ENCODE data around the gene SPN. TPM values are rescaled to one million over a fixed set of nuclear protein-coding genes. Genes with fewer than 3 reads are reported as not detected.
"Not testable (repeated sequence)": the region's sequence is repeated elsewhere in the genome, so short reads cannot be mapped to it uniquely, and the experiment has no call there.

SPN gene
- total and polyA plus RNA-seq, 9 of the 15 experiments (the other 6 are each of a cell fraction or from before 2014, with no cell fraction given): 24.3 to 225 (median 79.4) TPM

DNA sequence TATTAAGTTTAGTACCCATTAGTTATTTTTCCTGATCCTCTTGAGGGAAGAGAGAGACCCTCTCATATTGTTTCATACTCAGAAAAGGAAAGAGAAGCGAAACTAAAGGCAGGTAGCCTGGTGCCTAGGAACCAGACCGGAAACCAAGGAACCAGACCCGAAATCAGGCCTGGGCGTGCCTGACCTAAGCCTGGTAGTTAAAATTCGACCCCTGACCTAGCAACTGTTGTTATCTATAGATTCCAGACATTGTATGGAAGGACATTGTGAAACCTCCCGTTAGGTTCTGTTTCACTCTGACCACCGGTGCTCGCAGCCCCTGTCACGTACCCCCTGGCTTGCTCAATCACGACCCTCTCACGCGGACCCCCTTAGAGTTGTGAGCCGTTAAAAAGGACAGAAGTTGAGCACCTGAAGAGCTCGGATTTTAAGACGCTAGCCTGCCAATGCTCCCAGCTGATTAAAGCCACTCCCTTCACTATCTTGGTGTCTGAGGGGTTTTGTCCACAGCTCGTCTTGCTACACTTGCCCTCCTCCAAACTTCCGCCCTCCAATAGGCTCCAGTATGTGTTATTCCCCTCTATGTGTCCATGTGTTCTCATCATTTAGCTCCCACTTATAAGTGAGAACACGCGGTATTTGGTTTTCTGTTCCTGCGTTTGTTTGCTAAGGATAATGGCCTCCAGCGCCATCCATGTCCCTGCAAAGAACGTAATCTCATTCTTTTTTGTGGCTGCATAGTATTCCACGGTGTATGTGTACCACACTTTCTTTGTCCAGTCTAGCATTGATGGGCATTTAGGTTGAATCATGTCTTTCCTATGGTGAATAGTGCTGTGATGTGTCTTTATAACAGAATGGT, 26.7 kb downstream of the SPN start (continued):
- TF ChIP-seq, protein P1, sequence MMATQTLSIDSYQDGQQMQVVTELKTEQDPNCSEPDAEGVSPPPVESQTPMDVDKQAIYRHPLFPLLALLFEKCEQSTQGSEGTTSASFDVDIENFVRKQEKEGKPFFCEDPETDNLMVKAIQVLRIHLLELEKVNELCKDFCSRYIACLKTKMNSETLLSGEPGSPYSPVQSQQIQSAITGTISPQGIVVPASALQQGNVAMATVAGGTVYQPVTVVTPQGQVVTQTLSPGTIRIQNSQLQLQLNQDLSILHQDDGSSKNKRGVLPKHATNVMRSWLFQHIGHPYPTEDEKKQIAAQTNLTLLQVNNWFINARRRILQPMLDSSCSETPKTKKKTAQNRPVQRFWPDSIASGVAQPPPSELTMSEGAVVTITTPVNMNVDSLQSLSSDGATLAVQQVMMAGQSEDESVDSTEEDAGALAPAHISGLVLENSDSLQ (IDR thresholded peaks at IDR 0.05): 0 out of 2 replicates have a peak, but pooled peaks have one; percentile 8
- TF ChIP-seq CREM (IDR thresholded peaks at IDR 0.05; ENCODE audit: low read depth) (peak; percentile 26; the same call in 1 of the 2 replicates), ARID1B (IDR thresholded peaks at IDR 0.05) (peak; percentile 92), ESRRA (IDR thresholded peaks at IDR 0.05; ENCODE audit: borderline replicate concordance, low read depth) (peak; percentile 19; the same call in 1 of the 2 replicates), HDAC2 (IDR thresholded peaks at IDR 0.05) (peak; percentile 83; the same call in 1 of the 2 replicates), CTBP1 (IDR thresholded peaks at IDR 0.05; ENCODE audit: borderline replicate concordance) (0 out of 2 replicates have a peak, but pooled peaks have one; percentile 32), TEAD4 (IDR thresholded peaks at IDR 0.05; ENCODE audit: low read length) (peak; percentile 75)
- TF ChIP-seq, protein P2, sequence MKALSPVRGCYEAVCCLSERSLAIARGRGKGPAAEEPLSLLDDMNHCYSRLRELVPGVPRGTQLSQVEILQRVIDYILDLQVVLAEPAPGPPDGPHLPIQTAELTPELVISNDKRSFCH (CRISPR knock-in tag; IDR thresholded peaks at IDR 0.05): not testable (repeated sequence)
- TF ChIP-seq, protein P2 (tag; IDR thresholded peaks at IDR 0.05): peak; percentile 57; the same call in 1 of the 2 replicates
- TF ChIP-seq TEAD4 (CRISPR knock-in tag; IDR thresholded peaks at IDR 0.05; ENCODE audit: borderline replicate concordance): not testable (repeated sequence)
- TF ChIP-seq, protein P3, sequence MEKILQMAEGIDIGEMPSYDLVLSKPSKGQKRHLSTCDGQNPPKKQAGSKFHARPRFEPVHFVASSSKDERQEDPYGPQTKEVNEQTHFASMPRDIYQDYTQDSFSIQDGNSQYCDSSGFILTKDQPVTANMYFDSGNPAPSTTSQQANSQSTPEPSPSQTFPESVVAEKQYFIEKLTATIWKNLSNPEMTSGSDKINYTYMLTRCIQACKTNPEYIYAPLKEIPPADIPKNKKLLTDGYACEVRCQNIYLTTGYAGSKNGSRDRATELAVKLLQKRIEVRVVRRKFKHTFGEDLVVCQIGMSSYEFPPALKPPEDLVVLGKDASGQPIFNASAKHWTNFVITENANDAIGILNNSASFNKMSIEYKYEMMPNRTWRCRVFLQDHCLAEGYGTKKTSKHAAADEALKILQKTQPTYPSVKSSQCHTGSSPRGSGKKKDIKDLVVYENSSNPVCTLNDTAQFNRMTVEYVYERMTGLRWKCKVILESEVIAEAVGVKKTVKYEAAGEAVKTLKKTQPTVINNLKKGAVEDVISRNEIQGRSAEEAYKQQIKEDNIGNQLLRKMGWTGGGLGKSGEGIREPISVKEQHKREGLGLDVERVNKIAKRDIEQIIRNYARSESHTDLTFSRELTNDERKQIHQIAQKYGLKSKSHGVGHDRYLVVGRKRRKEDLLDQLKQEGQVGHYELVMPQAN (IDR thresholded peaks at IDR 0.05; ENCODE audit: borderline replicate concordance): 0 out of 2 replicates have a peak, but pooled peaks have one; percentile 31

DNA sequence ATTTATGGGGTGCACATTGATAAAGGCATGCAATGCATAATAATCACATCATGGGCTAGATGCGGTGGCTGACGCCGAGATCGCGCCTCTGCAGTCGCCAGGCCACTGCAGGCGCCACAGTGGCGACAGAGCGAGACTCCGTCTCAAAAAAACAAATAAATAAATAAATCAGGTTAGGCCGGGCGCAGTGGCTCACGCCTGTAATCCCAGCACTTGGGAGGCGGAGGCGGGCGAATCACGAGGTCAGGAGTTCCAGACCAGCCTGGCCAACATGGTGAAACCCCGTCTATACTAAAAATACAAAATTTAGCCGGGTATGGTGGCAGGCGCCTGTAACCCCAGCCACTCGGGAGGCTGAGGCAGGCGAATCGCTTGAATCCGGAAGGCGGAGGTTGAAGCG, 29.6 kb downstream of the SPN start:
- in situ Hi-C loops (cut with MboI) (loop anchor here (10.0 kb wide), 1 partner anchor 332 kb away; the partner anchor contains the start of gene C16orf92), intact Hi-C loops (cut with micrococcal nuclease) (loop anchor here (1.0 to 5.0 kb wide), 2 partner anchors 13 to 50 kb away; partner anchors contain the start of gene QPRT)
- H3K9me1 ChIP-seq (ENCODE audit: control insufficient read depth, insufficient read depth, low read length); ATAC-seq; H3K4me2 ChIP-seq (ENCODE audit: insufficient read depth, low read length); H3K9me3 ChIP-seq (replicated peaks; ENCODE audit: control insufficient read depth, insufficient read depth, low read depth, low read length); H3K27me3 ChIP-seq (ENCODE audit: control insufficient read depth in 2 of 2, insufficient read depth in 2 of 2, low read length in 2 of 2); H3K4me3 ChIP-seq; DNase-seq (ENCODE audit: extremely low read depth in 1 of 4, low spot score in 3 of 4); H3K27ac ChIP-seq (ENCODE audit: extremely low read depth, low read depth, low read length); BruUV-seq (replicated peaks); H2AFZ ChIP-seq (ENCODE audit: low read depth, low read length); H4K20me1 ChIP-seq (replicated peaks; ENCODE audit: control insufficient read depth, insufficient read depth, low read length); FAIRE-seq; POLR2A ChIA-PET; H3K9ac ChIP-seq (ENCODE audit: insufficient read depth in 1 of 2, low read depth in 2 of 2, low read length in 2 of 2): not testable (repeated sequence)
- CTCF ChIA-PET (ENCODE audit: low intra/inter-chr PET ratio): interaction anchor here (0.6 to 0.7 kb wide), 2 partner anchors 36 to 312 kb away, joined by 4 read pairs; no protein-coding TSS in a partner anchor
- Histone ChIP-seq H3K4me1 (replicated peaks in 1 of 2; ENCODE audit: control insufficient read depth in 2 of 2, insufficient read depth in 2 of 2, low read length in 2 of 2) (peaks cover 15 to 39% of the 10 kb centered on the region in 2 experiments; a peak in 4 of 5 replicates), H3K79me2 (ENCODE audit: control insufficient read depth, insufficient read depth, low read length) (peaks cover 40% of the 10 kb centered on the region), H3K36me3 (ENCODE audit: control insufficient read depth, insufficient read depth, low read length) (peaks cover 47% of the 10 kb centered on the region; the same call in 2 of the 3 replicates)
- 96% methylated on average over 25 of the region's 26 CpGs for WGBS (ENCODE audit: insufficient coverage, low coverage, missing lambda C conversion rate)
